Measurements from ENCODE around the gene HAP1.

GRCh38 chr17:41679740-41680425 lies 54.6 kb downstream of the HAP1 start:
- TF ChIP-seq EZH2 (IDR thresholded peaks at IDR 0.05) (no peak), CTCF (IDR thresholded peaks at IDR 0.05) (no peak), EZH2phosphoT487 (IDR thresholded peaks at IDR 0.05) (no peak)
